ENCODE measurements around the gene MUC5AC. TPM values are rescaled to one million over a fixed set of nuclear protein-coding genes. Genes with fewer than 3 reads are reported as not detected.

MUC5AC gene
- total RNA-seq, 1 donor from 2014 or later = not detected

DNA sequence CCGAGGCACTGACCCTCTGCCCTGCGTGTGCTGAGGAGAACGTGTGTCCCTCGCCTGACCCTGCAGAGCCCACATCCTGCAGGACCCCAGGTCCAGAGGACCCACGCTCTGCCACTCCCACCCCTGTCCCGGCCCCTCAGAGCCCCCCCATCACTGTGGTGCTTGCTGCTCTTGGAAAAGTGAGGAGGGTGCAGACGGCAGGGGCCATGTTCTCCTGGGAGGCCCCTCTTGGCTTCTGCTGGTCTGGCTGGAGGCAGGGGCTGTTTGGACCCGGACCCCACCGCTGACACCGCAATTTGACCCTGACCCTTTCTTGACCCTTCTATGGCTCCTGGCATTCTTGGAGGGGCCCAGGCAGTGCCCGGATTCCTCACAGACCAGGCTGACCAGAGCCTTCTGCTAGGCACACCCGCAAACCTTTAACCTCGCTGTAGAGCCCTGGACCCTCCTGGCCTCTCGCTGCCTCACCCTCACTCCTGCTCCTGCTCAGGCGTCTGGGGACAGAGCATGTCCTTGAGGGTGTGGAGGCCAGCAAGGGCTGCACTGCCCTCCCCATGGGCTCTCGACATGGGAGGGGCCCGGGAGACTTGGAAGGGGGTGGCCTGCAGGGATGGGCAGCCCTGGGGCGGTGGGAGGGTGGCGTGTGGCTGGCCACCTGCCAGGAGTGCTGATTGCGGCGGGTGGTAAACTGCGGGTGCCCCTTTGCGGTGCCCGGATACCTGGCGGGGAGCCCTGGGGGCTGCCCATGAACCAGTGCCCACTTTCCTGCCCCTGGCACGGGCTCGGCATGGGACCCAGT is 37.0 kb upstream of the MUC5AC start:
- peaks cover 8% of the 10 kb centered on the region for H3K27me3 Mint-ChIP-seq
- ATAC-seq (ENCODE audit: low read depth) (no peak), DNase-seq (peak; percentile 9)
- H3K4me3 Mint-ChIP-seq = no peak overlapping the region
- no peak overlapping the region for H3K27ac Mint-ChIP-seq
- CTCF ChIA-PET = no interaction called here
- no peaks in the 10 kb centered on the region for H3K4me1 Mint-ChIP-seq
- POLR2A ChIA-PET = no interaction called here
- no peaks in the 10 kb centered on the region for H3K36me3 Mint-ChIP-seq (ENCODE audit: low read depth)
- peaks cover 8% of the 10 kb centered on the region for H3K9me3 Mint-ChIP-seq
- TF ChIP-seq CTCF (IDR thresholded peaks at IDR 0.05) = no peak
- intact Hi-C loops (cut with micrococcal nuclease) = no loop called here

DNA sequence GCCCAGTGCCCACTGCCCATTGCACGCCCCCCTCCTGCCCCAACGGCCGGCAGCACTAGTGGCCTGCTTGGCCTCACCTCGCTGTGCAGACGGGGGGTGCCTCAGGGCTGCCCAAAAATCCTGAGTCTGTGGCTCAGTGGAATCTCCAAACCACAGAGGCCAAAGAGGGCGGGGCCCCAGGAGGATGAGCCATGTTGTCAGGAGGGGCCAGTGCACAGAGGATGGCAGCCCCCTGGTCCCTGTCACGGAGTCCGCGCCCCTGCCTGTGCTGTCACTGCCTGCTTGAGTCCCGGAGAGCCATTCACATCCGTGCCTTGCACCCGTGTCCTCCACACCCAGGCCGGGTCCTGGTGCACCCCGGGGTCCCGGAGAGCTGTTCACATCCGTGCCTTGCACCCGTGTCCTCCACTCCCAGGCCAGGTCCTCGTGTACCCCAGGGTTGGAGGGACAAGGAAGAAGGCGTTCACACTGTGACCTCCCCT is 36.4 kb upstream of the MUC5AC start:
- no peak overlapping the region for H3K27ac Mint-ChIP-seq
- H3K27me3 Mint-ChIP-seq = peaks cover 6% of the 10 kb centered on the region
- no peak for DNase-seq
- ChIA-PET CTCF (no interaction called here), POLR2A (no interaction called here)
- H3K4me3 Mint-ChIP-seq = no peak overlapping the region
- H3K4me1 Mint-ChIP-seq = no peaks in the 10 kb centered on the region
- no peak for ATAC-seq (ENCODE audit: low read depth)
- intact Hi-C loops (cut with micrococcal nuclease) = no loop called here
- H3K9me3 Mint-ChIP-seq = peaks cover 8% of the 10 kb centered on the region
- no peak for TF ChIP-seq CTCF (IDR thresholded peaks at IDR 0.05)
- H3K36me3 Mint-ChIP-seq (ENCODE audit: low read depth) = no peaks in the 10 kb centered on the region

- peaks cover 8% of the 10 kb centered on the region for H3K9me3 Mint-ChIP-seq
- no peak overlapping the region for H3K27ac Mint-ChIP-seq
- no peak overlapping the region for H3K4me3 Mint-ChIP-seq
- H3K36me3 Mint-ChIP-seq (ENCODE audit: low read depth) = no peaks in the 10 kb centered on the region
- ATAC-seq (ENCODE audit: low read depth) (no peak), DNase-seq (peak; percentile 12)
- H3K27me3 Mint-ChIP-seq = peaks cover 6% of the 10 kb centered on the region
- no peak for TF ChIP-seq CTCF (IDR thresholded peaks at IDR 0.05)
- no peaks in the 10 kb centered on the region for H3K4me1 Mint-ChIP-seq
- ChIA-PET POLR2A (no interaction called here), CTCF (no interaction called here)
- intact Hi-C loops (cut with micrococcal nuclease) = no loop called here
Observed at GRCh38 chr11:1121813-1122663, 35.7 kb upstream of the MUC5AC start.

GRCh38 chr11:1122664-1123002 is 35.1 kb upstream of the MUC5AC start:
- Mint-ChIP-seq H3K4me3 (no peak overlapping the region), H3K36me3 (ENCODE audit: low read depth) (no peaks in the 10 kb centered on the region), H3K27ac (no peak overlapping the region), H3K4me1 (no peaks in the 10 kb centered on the region), H3K27me3 (peaks cover 6% of the 10 kb centered on the region), H3K9me3 (peaks cover 8% of the 10 kb centered on the region)
- ChIA-PET POLR2A (no interaction called here), CTCF (no interaction called here)
- ATAC-seq (ENCODE audit: low read depth) (no peak), DNase-seq (no peak)
- intact Hi-C loops (cut with micrococcal nuclease) = no loop called here
- no peak for TF ChIP-seq CTCF (IDR thresholded peaks at IDR 0.05)

GRCh38 chr11:1123970-1124369 is 33.8 kb upstream of the MUC5AC start:
- H3K36me3 Mint-ChIP-seq (ENCODE audit: low read depth) = no peaks in the 10 kb centered on the region

More at GRCh38 chr11:1123970-1124369, 33.8 kb upstream of the MUC5AC start:
- POLR2A ChIA-PET = no interaction called here
- Mint-ChIP-seq H3K27ac (no peak overlapping the region), H3K27me3 (peaks cover 4% of the 10 kb centered on the region), H3K4me1 (no peaks in the 10 kb centered on the region), H3K4me3 (no peak overlapping the region), H3K9me3 (peaks cover 8% of the 10 kb centered on the region)
- CTCF ChIA-PET = no interaction called here
- peak; percentile 14 for ATAC-seq (ENCODE audit: low read depth)
- TF ChIP-seq CTCF (IDR thresholded peaks at IDR 0.05) = no peak
- peak; percentile 11 for DNase-seq
- intact Hi-C loops (cut with micrococcal nuclease) = no loop called here
